Stimulated activated CD8-positive, alpha-beta memory T cell treated with anti-CD3 and anti-CD28 coated beads, Interleukin-4, amount 100 ng/mL, for 4 hours (primary cell): ENCODE results near the gene ADPRHL1.
"Not testable (repeated sequence)": the region's sequence is repeated elsewhere in the genome, so short reads cannot be mapped to it uniquely, and the experiment has no call there.

ENCODE experiments used
- DNase-seq, 2 donors: peaks; one replicate each; pipeline ENCODE4 v3.0.0-alpha.2; 2020; ENCODE audit warnings: low read depth in 2 of 2, low spot score in 1 of 2

ADPRHL1 gene

GRCh38 chr13:113373811-113374485 lies 79.3 kb downstream of the ADPRHL1 start:
- DNase-seq: no peak

GRCh38 chr13:113371701-113372100 lies 81.6 kb downstream of the ADPRHL1 start:
- not testable (repeated sequence) for DNase-seq

- no peak for DNase-seq
Observed at GRCh38 chr13:113371061-113371460, 82.2 kb downstream of the ADPRHL1 start.

- DNase-seq: no peak
Observed at GRCh38 chr13:113369881-113370280, 83.4 kb downstream of the ADPRHL1 start.

- no peak for DNase-seq
Observed at GRCh38 chr13:113369189-113369588, 84.1 kb downstream of the ADPRHL1 start.

GRCh38 chr13:113368353-113368752 lies 84.9 kb downstream of the ADPRHL1 start:
- DNase-seq: not testable (repeated sequence)

GRCh38 chr13:113367771-113368170 lies 85.5 kb downstream of the ADPRHL1 start:
- DNase-seq: no peak

GRCh38 chr13:113367020-113367560 lies 86.2 kb downstream of the ADPRHL1 start:
- no peak for DNase-seq

- no peak for DNase-seq
Observed at GRCh38 chr13:113365971-113366588, 87.2 kb downstream of the ADPRHL1 start.

GRCh38 chr13:113365583-113365970 lies 87.7 kb downstream of the ADPRHL1 start:
- no peak for DNase-seq

- no peak for DNase-seq
Observed at GRCh38 chr13:113364901-113365582, 88.2 kb downstream of the ADPRHL1 start.

GRCh38 chr13:113364311-113364889 lies 88.9 kb downstream of the ADPRHL1 start:
- DNase-seq: no peak

- no peak for DNase-seq
Observed at GRCh38 chr13:113361406-113361805, 91.9 kb downstream of the ADPRHL1 start.

GRCh38 chr13:113360446-113360845 lies 92.8 kb downstream of the ADPRHL1 start:
- no peak for DNase-seq

GRCh38 chr13:113359571-113359970 lies 93.7 kb downstream of the ADPRHL1 start:
- DNase-seq: no peak

GRCh38 chr13:113358653-113359190 lies 94.6 kb downstream of the ADPRHL1 start:
- no peak for DNase-seq

GRCh38 chr13:113357529-113357928 lies 95.8 kb downstream of the ADPRHL1 start:
- no peak for DNase-seq

GRCh38 chr13:113356596-113356995 lies 96.7 kb downstream of the ADPRHL1 start:
- no peak for DNase-seq

- DNase-seq: no peak
Observed at GRCh38 chr13:113355621-113356020, 97.7 kb downstream of the ADPRHL1 start.

GRCh38 chr13:113354831-113355610 lies 98.3 kb downstream of the ADPRHL1 start:
- no peak for DNase-seq

- no peak for DNase-seq
Observed at GRCh38 chr13:113353254-113353653, 100.0 kb downstream of the ADPRHL1 start.
